H7 (cell line): ENCODE data around the gene NUMB. TPM values are rescaled to one million over a fixed set of nuclear protein-coding genes. Genes with fewer than 3 reads are reported as not detected.
"Not testable (repeated sequence)": the region's sequence is repeated elsewhere in the genome, so short reads cannot be mapped to it uniquely, and the experiment has no call there.

Experiments used
- DNase-seq: peaks from one replicate; pipeline ENCODE4 v3.0.0; 2012
- H3K27me3 ChIP-seq: 2 replicates; pipeline ENCODE4 v1.6.0; 2011; ENCODE audit warnings: mild to moderate bottlenecking, low read length; ENCODE audit not compliant: control insufficient read depth, insufficient read depth
- H3K36me3 ChIP-seq: replicated peaks from 2 replicates; pipeline ENCODE4 v1.5.1; 2011; ENCODE audit warnings: low read length; ENCODE audit not compliant: control insufficient read depth, insufficient read depth
- H3K4me3 ChIP-seq: 2 replicates; pipeline ENCODE4 v1.5.1; 2011; ENCODE audit warnings: low read depth, mild to moderate bottlenecking, control low read depth, low read length, moderate library complexity; ENCODE audit not compliant: insufficient read depth
- total RNA-seq: library from RNA; depleted of rRNA; stranded (reverse); fragments of >200 nt; shearing (Covaris generic); gene quantifications from 2 replicates; pipeline ENCODE4 v1.2.3, GENCODE V29; 2014

Gene NUMB
- total RNA-seq, 1 experiment from 2014 or later = 15.3 TPM

DNA sequence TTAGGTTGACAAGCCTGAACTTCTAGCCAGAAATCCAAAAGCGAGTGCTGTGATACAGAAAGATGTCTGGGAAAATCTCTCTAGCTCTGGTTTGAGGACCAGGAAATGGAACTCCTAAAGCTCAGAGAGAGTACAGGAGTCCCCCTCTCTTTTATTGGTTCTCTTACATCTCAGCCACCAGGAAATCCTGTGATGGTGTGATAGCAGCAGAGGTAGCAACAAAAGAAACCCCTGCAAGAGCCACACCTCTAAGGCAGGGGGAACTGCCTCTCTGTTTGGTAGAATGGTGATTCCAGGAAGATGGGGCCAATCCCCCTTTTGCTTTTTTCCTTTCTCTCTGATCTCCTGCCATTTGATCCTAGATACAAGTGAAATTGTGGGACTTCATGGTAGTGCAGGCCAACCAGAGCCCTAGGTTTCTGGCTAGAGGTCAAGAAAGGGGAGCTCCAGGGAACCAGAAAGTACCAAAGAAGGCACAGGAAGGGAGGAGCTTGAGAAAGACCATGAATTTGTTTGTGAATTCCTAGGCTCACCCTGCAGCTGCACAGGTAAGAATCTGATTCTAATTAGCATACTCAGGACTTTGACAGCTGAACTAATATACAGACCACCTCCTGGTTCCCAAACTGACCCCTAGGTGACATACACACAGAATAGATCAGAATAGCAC lies 132.6 kb downstream of the NUMB start:
- Histone ChIP-seq H3K27me3 (no peaks in the 10 kb centered on the region), H3K4me3 (no peak overlapping the region), H3K36me3 (no peaks in the 10 kb centered on the region; the same call in 1 of the 2 replicates)
- DNase-seq = no peak

DNA sequence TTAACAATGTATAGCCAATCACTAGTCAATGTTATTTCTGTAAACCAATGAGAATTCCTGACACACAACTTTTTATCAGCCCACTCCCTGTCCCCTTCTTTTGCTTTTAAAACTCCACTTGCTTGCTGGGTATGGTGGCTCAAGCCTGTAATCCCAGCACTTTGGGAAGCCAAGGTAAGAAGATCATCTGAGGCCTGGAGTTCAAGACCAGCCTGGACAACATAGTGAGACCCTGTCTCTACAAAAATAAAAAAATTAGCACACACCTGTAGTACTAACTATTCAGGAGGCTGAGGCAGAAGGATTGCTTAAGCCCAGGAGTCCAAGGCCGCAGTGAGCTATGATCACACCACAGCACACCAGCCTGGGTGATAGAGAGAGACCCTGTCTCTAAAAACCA lies 133.3 kb downstream of the NUMB start:
- Histone ChIP-seq H3K36me3 (no peaks in the 10 kb centered on the region; the same call in 1 of the 2 replicates), H3K27me3 (no peaks in the 10 kb centered on the region), H3K4me3 (no peak overlapping the region)
- DNase-seq = no peak

DNA sequence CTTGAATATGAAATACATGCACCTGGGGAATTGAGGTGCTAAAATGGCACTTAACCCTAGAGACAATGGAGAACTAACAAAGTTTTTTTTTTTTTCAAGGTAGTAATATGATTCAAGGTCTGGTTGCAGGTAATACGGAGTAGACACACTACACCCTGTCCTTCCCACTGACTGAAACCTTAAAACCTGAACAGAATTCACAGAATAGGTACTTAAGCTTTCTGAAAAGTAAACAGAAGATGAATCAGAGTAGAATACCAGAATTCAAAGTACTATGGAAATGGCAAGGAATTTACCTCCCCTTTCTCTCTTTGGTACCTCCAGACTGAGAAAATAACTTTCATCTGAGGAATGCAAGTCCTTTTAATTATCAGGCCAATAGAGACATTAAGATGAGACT lies 133.8 kb downstream of the NUMB start:
- no peaks in the 10 kb centered on the region; the same call in 1 of the 2 replicates for H3K36me3 ChIP-seq
- DNase-seq = no peak
- no peak overlapping the region for H3K4me3 ChIP-seq
- no peaks in the 10 kb centered on the region for H3K27me3 ChIP-seq

DNA sequence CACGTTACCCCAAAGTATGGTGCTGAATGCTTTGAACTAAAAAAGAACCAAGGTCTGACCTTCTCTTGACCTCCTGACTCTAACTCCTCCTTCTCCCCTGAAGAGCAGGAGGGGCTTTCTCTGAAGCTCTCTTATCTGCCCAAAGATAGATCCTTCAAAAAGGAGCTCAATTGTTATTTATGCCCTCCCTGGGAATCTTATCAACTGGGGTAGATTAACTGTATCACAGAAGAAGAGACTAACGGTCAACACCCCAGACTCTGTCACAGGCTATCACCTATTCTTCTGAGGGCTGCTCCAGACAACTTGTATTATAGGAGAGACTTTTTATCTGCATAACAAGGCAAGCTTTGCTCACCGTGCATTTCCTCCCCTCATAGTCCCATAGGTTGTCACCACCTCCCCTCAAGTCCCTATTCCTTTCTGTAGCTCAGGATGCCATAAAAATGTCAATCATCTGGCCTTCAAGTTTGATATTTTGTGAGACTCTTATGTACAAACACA lies 134.4 kb downstream of the NUMB start:
- DNase-seq = no peak
- H3K36me3 ChIP-seq = no peaks in the 10 kb centered on the region; the same call in 1 of the 2 replicates
- H3K4me3 ChIP-seq = no peak overlapping the region
- no peaks in the 10 kb centered on the region for H3K27me3 ChIP-seq

DNA sequence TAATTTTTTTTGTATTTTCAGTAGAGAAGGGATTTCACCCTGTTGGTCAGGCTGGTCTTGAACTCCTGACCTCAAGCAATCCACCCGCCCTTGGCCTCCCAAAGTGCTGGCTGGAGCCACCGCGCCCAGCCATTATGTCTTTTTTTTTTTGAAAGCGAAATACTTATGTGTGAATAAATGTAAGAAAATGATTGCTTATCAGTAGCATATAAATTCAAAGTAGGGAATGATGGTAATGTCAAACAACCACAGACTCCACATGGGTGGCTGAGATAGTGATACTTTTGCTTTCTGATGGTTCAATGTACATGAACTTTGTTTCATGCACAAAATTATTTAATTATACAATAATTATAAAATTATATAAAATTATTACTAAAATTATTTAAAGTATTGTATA lies 145.2 kb downstream of the NUMB start:
- H3K36me3 ChIP-seq = no peaks in the 10 kb centered on the region
- H3K27me3 ChIP-seq = no peaks in the 10 kb centered on the region
- H3K4me3 ChIP-seq = no peak overlapping the region
- DNase-seq = no peak

DNA sequence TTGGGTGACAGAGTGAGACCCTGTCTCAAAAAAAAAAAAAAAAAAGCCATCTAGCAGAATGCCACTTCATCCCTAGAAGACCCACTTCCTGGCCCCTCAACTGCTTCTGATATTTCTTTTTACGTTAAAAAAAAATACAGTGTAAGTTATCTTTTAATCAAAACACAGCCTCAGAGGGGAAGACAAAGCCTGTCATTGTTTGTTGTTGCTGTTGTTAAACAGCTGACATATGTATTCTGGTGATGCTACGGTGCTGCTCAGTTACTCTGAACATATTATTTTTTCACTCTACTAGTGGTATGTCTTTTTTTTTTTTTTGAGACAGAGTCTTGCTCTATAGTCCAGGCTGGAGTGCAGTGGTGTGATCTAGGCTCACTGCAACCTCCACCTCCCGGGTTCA lies 145.7 kb downstream of the NUMB start:
- Histone ChIP-seq H3K27me3 (no peaks in the 10 kb centered on the region), H3K36me3 (no peaks in the 10 kb centered on the region), H3K4me3 (no peak overlapping the region)
- DNase-seq = no peak

DNA sequence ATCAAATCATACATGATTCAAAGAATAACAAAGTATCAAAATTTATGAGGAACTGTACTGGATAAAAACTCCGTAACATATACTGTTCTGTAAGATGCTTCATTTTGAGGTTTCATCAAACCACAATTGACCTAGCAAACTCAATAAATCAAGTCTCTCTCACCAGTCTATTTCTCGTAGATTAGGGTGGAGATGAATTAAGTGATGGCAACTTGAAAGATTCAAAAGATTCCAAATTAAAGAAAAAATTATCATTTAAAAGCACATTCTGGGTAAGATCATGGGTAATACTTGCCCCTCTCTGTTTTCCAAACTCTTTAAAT lies 146.7 kb downstream of the NUMB start:
- Histone ChIP-seq H3K27me3 (no peaks in the 10 kb centered on the region), H3K4me3 (no peak overlapping the region), H3K36me3 (no peaks in the 10 kb centered on the region)
- DNase-seq = no peak

DNA sequence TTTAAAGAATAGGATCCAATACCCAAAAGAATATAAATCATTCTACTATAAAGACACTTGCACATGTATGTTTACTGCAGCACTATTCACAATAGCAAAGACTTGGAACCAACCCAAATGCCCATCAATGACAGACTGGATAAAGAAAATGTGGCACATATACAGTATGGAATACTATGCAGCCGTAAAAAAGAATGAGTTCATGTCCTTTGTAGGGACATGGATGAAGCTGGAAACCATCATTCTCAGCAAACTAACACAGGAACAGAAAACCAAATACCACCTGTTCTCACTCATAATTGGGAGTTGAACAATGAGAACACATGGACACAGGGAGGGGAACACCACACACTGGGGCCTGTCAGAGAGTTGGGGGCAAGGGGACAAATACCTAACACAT lies 149.1 kb downstream of the NUMB start:
- DNase-seq, H3K4me3 ChIP-seq, H3K27me3 ChIP-seq, H3K36me3 ChIP-seq: not testable (repeated sequence)

DNA sequence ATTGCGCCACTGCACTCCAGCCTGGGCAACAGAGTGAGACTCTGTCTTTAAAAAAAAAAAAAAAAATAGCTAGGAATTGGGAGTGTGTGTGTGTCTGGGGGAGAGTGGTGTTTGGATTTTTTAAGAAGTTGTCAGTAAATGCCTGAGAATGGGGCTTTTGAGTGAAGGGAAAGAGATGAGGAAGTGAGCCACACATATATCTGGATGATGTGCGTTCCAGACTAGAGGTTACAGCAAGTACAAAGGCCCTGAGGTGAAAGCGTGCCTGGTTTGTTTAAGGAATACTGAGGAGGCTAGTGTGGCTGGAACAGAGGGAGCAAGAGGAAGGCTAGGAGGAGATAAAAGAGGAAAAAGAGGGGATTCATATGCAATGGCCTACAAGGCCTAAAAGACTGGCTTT lies 151.1 kb downstream of the NUMB start:
- no peak for DNase-seq
- Histone ChIP-seq H3K27me3 (no peaks in the 10 kb centered on the region), H3K4me3 (no peak overlapping the region), H3K36me3 (no peaks in the 10 kb centered on the region)

DNA sequence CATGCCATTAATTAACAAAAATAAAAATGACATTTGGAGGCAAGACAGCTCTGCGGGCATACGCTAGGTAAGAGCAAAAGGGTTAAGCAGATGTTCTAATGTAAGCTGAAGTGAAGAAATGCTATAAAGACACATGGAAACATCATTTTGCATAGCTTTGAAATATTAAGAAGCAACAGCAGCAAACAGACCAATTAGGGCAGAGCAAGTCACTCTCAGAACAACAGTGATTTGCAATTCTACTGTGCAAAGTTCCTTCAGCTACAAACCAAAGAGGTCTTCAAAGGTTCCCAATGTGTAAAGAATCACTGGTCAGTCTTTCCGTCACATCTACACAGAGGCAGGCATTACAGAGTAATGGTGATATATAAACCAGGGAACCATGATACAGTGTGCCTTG lies 152.8 kb downstream of the NUMB start:
- Histone ChIP-seq H3K27me3 (no peaks in the 10 kb centered on the region), H3K36me3 (no peaks in the 10 kb centered on the region), H3K4me3 (no peak overlapping the region)
- DNase-seq = no peak

DNA sequence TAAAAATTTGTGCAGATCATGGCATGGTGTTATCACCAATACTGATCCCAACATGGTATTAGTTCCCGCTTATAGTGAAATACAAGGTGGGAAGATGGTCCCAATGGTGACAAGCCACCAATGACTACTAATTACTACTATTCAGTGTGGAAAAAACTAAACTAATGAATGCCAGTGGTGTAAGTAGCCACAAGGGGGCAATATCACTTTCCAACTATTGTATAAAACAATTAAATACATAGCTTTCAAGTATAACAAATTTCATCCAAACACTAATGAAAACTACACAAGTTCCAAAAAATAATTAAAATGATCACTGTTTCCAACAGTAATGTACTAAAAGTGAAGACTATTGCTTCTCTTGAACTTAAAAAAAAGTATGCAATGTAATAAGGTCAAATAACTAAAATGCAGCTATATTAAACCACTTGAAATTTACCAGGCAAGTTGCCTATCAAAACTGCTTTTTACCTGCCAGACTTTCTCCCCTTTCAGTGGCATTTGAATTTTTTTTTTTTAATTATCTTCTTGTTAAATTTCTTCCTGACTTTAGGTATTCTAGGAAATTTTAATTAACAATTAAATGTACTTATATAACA lies 163.0 kb downstream of the NUMB start:
- peak; percentile 57 for DNase-seq
- Histone ChIP-seq H3K36me3 (no peaks in the 10 kb centered on the region), H3K27me3 (no peaks in the 10 kb centered on the region), H3K4me3 (no peak overlapping the region)

DNA sequence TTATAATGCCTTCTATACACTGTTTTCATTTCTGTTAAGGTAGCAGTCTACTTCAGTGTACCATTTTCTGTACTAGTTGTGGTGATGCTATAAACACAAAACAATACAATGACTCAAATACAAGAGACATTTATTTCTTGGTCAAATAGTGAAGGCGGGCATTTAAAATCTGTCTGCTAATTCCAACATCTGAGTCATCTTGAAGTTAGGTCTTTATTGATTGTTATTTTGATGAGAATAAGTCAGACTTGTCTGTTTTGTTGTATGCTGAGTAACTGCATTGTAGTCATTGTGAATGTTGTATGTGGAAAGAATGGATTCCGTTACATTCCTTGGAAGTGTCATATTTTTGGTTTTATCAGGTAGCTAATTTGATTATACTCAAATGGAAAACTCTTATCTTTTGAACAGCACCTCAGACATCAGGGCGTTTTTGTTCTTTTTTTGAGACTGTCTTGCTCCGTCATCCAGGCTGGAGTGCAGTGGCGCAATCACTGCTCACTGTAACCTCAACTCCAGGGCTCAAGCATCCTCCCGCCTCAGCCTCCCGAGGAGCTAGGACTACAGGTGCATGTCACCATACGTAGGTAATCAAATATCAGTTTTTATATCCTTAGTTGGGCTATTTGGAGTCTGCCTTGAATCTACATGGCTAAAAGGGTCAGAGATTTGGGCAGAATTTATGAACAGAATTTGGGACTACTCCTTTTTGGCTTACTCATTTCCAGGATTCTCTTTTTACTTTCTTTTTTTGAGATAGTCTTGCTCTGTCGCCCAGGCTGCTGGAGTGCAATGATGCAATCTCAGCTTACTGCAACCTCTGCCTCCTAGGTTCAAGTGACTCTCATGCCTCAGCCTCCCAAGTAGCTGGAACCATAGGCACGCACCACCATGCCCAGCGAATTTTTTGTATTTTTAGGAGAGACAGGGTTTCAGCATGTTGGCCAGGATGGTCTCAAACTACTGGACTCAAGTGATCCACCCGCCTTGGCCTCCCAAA lies 164.3 kb downstream of the NUMB start:
- Histone ChIP-seq H3K4me3 (no peak overlapping the region), H3K27me3 (no peaks in the 10 kb centered on the region), H3K36me3 (no peaks in the 10 kb centered on the region)
- no peak for DNase-seq

DNA sequence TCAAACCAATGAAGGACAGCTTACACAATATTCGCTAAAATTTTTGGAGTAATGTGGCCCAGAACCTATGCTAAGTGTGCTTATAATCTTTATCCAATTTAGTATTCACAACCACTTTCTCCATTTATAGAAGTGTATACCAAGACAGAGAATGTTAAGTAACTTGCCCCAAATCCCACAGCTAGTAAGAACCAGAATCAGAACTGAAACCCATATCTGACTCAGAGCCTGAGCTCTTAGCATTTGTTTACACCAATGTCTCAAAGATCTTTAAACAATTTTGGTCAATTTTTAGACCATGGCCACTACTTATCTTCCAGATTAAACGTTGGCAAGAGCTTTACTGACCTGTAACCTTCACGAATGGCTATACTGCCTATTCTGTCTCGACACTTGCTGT lies 168.1 kb downstream of the NUMB start:
- H3K27me3 ChIP-seq = no peaks in the 10 kb centered on the region
- DNase-seq = no peak

DNA sequence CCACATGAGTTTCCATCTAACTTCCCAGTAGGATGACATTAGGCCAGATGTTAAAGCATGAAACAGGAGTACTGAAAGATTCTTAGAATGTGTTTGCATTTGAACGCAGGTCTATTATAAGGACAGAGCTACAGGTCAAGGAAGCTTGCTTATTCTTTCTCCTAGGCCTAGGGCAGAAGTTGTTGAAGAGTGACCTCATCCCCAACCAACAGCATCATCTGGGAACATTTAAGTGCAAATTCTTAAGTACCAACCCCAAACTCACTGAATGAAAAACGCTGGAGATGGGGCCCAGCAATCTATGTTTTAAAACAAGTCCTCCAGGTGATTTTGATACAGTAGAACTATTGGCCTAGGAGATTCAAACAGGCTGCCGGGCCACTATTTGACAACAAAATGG lies 168.6 kb downstream of the NUMB start:
- no peak for DNase-seq
- Histone ChIP-seq H3K27me3 (no peaks in the 10 kb centered on the region), H3K4me3 (no peak overlapping the region), H3K36me3 (no peaks in the 10 kb centered on the region; the same call in 1 of the 2 replicates)

More for the DNA sequence above, 168.1 kb downstream of the NUMB start:
- H3K4me3 ChIP-seq = no peak overlapping the region
- no peaks in the 10 kb centered on the region; the same call in 1 of the 2 replicates for H3K36me3 ChIP-seq
